ENCODE measurements around the gene BSND. TPM values are rescaled to one million over a fixed set of nuclear protein-coding genes. Genes with fewer than 3 reads are reported as not detected.

The BSND gene
- not detected in 2 replicates for total RNA-seq

GRCh38 chr1:54998677-54999076 lies at the start of gene BSND:
Gene BSND (plus strand): TSS chr1:54998933. CDS start chr1:54999187, 254 bp downstream.

GRCh38 chr1:54980528-54981241 lies 18.0 kb upstream of the BSND start, which contains the start of gene TMEM61:
Gene TMEM61 (plus strand): TSS chr1:54980628. CDS start chr1:54981066, 438 bp downstream.

GRCh38 chr1:55039342-55040082 lies 40.8 kb downstream of the BSND start, which contains the start of gene PCSK9:
Gene PCSK9 (plus strand): TSS chr1:55039548. CDS start chr1:55039838, 290 bp downstream.

Other genes starting within 250 kb of the BSND start
- gene PARS2, start 234.4 kb upstream of the BSND start, total RNA-seq: 3.2 and 3.8 TPM in 2 replicates
- gene TTC22, start 197.6 kb upstream of the BSND start, total RNA-seq: not detected in 2 replicates
- gene DHCR24, start 111.7 kb upstream of the BSND start, total RNA-seq: 20.5 and 48.0 TPM in 2 replicates
- gene TMEM61, start 18.3 kb upstream of the BSND start, total RNA-seq: not detected in 2 replicates
- under 0.01 TPM in 2 replicates for gene PCSK9, start 40.6 kb downstream of the BSND start, total RNA-seq
- gene USP24, start 216.4 kb downstream of the BSND start, total RNA-seq: 33.4 and 40.6 TPM in 2 replicates

Data from endothelial cell of coronary artery (primary cell).